Embryonic facial prominence (tissue), 1 donor: ENCODE data around the gene ANO1.

Source experiments
- DNase-seq: peaks from one replicate; pipeline ENCODE4 v3.0.0-alpha.2; 2016; ENCODE audit errors: extremely low spot score

The ANO1 gene

GRCh38 chr11:70113801-70114200 lies 35.7 kb downstream of the ANO1 start:
- no peak for DNase-seq

- DNase-seq = no peak
Observed at GRCh38 chr11:70115778-70116177, 37.7 kb downstream of the ANO1 start.

- DNase-seq = no peak
Observed at GRCh38 chr11:70116386-70117065, 38.4 kb downstream of the ANO1 start.

GRCh38 chr11:70117567-70118145 lies 39.5 kb downstream of the ANO1 start:
- DNase-seq = no peak

- no peak for DNase-seq
Observed at GRCh38 chr11:70118642-70119041, 40.5 kb downstream of the ANO1 start.

GRCh38 chr11:70119502-70119901 lies 41.4 kb downstream of the ANO1 start:
- no peak for DNase-seq

- DNase-seq = no peak
Observed at GRCh38 chr11:70120674-70121073, 42.6 kb downstream of the ANO1 start.

GRCh38 chr11:70122490-70123198 lies 44.5 kb downstream of the ANO1 start:
- DNase-seq = no peak

- DNase-seq = no peak
Observed at GRCh38 chr11:70123711-70124110, 45.6 kb downstream of the ANO1 start.

GRCh38 chr11:70124321-70125000 lies 46.3 kb downstream of the ANO1 start:
- DNase-seq = no peak

- no peak for DNase-seq
Observed at GRCh38 chr11:70126494-70126893, 48.4 kb downstream of the ANO1 start.

- DNase-seq = no peak
Observed at GRCh38 chr11:70127653-70128434, 49.7 kb downstream of the ANO1 start.

- no peak for DNase-seq
Observed at GRCh38 chr11:70128435-70128906, 50.4 kb downstream of the ANO1 start.

GRCh38 chr11:70129051-70129592 lies 51.0 kb downstream of the ANO1 start:
- DNase-seq = no peak

- no peak for DNase-seq
Observed at GRCh38 chr11:70130636-70131035, 52.5 kb downstream of the ANO1 start.

- DNase-seq = no peak
Observed at GRCh38 chr11:70131606-70132190, 53.6 kb downstream of the ANO1 start.

GRCh38 chr11:70132641-70133040 lies 54.5 kb downstream of the ANO1 start:
- DNase-seq = no peak

- DNase-seq = no peak
Observed at GRCh38 chr11:70133771-70134335, 55.7 kb downstream of the ANO1 start.

- no peak for DNase-seq
Observed at GRCh38 chr11:70134490-70134889, 56.4 kb downstream of the ANO1 start.

- DNase-seq = no peak
Observed at GRCh38 chr11:70135142-70135541, 57.0 kb downstream of the ANO1 start.

GRCh38 chr11:70135625-70136059 lies 57.5 kb downstream of the ANO1 start:
- DNase-seq = no peak
